Forelimb muscle (tissue), 1 donor: ENCODE measurements around the gene EYS. TPM values are rescaled to one million over a fixed set of nuclear protein-coding genes. Genes with fewer than 3 reads are reported as not detected.
A peak's percentile ranks its signal among the peaks of the same experiment; 100 is the strongest.

Experiments used
- DNase-seq: peaks from one replicate; pipeline ENCODE4 v3.0.0-alpha.2; 2013; ENCODE audit warnings: low read depth
- polyA plus RNA-seq: library from polyadenylated mRNA; unstranded; fragments of 120-200 nt; gene quantifications from one replicate; pipeline ENCODE4 v1.2.1, GENCODE V29; 2013; ENCODE audit not compliant: insufficient read length

The EYS gene
- polyA plus RNA-seq, 1 donor, result 0.47 TPM

DNA sequence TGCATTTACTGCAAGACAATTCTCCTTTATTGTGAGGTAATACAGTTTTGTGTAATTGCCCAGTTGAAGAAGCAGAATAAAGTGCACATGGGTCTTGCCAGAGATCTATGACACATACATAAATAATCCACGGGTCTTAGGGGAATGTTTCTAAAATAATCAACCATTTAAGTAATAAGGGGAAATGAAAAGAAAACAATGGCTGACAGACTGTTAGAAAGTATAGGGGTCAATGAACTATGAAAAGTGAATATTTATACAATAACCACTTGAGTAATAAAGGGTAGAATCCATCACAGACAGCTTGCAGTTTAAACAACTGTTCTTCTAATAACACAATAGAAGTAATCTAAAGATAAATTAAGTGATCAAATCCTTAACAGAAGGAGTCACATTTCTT, 477.2 kb downstream of the EYS start:
- DNase-seq, result no peak

DNA sequence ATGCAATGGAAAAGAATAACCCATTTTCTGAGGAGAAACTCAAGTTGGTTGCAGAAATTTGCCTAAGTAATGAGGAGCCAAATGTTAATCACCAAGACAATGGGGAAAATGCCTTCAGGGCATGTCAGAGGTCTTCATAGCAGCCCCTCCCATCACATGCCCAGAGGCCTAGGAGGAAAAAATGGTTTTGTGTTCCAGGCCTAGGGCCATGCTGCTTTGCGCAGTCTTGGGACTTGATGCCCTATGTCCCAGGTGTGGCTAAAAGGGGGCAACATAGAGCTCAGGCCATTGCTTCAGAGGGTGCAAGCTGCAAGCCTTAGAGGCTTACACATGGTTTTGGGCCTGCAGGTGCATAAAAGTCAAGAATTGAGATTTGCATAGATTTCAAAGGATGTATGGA, 485.9 kb downstream of the EYS start:
- DNase-seq, result no peak

DNA sequence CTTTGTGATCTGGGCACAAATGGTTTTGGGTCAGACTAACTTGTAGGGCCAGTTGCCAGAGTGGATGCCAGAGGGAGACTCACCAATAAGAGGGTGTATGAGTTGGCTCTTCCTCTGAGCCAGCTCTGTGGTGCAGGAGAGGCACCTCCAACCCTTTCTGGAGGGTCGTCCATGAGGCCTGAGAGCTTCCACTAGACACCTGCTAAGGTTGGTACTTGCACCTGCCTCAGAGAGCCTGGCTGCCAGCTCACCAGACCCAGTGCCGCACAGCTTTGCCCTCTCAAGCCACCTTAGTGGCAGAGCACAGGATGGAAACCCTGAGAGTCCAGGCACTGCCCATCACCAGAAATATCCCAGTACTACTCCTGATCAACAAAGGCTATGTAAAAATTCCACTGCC, 504.3 kb downstream of the EYS start:
- no peak for DNase-seq

DNA sequence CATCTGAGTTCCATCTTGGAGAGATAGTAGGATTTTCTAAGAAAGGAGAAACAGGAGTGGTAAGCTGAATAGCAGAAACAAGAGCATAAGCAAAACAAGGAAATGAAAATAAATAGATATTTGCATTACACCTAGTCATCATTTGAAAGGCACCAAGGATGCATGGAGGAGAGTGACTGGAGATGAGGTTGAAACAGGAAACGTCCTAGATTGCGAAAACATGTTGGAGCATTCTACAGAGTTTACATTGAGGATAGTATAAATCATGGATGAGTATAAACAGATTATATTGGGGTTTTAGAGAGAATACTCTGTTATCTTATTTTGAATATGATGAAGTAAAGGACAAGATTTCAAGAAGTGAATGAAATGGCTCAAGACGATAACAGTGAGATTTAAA, 507.3 kb downstream of the EYS start:
- no peak for DNase-seq

DNA sequence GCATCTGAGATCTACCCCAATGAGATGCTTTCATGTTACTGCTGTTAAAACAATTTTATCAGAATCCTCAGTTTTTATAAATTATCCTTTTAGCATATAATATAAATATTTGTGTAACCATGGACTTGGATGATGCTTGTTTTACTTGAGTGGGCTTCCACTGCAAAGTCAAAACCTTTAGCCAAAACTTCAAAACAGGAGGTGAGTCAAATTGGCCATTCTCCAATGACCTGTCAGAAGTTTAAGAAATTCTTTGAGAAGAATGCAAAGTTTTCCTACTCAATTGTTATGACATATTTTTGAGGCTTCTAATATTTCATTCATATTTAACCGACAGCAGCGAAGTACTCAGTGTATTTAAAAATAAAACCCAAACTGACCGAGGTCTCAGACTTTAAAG, 507.9 kb downstream of the EYS start:
- no peak for DNase-seq

DNA sequence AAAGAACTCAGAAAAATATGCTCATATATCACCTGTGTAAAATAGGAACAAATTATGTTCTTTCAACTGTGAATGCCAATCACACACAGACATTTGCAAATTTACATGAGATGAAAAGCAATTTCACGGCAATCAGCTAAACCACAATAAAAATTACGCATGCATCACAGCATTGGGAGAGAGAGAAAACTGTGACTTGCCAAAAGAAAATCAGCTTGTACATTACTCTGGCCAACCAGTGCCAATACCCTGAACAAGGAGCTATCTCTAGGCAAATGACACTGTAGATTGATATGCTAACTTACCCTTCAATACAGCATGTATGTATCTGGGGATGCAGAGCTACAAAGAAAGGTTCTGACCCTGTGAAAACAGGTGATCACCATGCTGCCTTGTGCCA, 515.6 kb downstream of the EYS start:
- no peak for DNase-seq

DNA sequence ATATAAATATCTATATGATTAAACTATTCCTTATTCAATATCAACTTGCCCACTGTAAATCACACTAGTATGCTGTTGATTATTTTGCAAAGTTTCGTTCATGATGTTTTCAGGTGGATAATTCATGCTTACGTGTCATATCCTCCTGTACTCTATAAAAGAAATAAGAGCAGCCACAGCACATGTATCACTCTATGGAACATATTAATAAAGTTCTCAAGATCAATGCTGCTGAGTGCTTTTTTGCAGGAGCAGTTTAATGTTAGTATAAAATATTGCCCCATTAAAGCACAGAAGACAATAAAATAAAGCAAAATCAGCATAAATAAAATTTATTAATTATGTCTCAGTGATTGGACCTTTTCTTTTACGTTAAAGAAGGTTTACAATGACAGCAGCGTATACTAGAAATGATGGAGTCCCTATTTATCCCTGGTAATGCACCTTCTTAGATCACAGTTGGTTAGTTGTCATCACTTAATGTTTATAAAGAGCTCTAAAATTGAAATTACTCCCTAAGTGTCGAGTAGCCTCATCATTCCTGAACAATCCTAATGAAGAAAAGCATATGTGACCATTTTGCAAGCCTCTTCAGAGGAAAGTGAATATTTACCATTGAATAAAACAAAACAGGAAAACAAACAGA, 517.7 kb downstream of the EYS start:
- DNase-seq, result no peak

DNA sequence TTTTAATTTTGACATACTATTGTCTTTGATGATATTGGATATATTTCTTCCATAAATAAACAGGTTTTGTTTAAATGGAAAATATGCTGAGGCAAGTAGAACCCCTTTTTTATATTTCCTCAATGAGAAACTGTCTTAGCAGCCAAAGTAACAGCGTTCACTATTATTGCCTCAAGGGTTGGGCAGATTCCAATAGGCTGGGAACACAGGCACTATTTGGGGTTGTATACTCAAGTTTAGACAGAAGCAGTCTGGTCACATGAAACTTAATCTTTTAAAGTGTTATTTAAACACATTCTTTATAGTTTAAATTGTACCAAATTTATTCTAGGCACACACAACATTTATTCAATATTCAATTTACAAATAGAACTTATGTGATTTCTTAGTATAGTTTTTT, 520.2 kb downstream of the EYS start:
- DNase-seq, result no peak

DNA sequence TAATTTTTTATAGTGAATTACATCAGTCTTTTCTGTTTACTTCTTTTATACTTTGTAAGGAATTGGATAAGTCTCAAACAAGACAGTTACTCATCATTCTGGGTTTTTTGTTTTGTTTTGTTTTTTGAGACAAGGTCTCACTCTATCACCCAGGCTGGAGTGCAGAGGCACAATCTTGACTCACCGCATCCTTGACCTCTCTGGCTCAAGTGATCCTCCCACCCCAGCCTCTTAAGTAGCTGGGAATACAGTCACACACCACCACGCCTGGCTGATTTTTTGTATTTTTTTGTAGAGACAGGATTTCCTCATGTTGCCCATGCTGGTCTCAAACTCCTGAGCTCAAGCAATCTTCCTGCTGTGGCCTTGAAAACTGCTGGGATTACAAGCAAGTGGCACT, 524.3 kb downstream of the EYS start:
- DNase-seq, result no peak

DNA sequence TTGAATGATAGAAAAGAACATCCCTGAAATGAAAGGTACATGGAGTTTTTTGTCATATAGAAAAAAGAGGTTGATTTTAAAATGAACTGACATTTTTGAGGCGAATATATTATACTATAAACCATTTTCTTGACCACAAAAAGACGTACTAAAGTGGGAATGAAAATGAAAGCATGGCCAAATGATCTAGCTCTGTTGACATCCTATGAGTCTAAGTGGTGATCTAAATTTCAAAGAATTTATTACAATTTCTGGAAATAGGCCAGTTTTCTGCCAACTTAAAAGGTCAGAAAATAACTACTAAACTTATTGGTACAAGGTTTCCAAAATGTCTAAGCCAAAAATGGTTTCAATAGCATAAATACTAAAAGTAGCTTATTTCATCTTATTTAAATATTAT, 536.8 kb downstream of the EYS start:
- no peak for DNase-seq

DNA sequence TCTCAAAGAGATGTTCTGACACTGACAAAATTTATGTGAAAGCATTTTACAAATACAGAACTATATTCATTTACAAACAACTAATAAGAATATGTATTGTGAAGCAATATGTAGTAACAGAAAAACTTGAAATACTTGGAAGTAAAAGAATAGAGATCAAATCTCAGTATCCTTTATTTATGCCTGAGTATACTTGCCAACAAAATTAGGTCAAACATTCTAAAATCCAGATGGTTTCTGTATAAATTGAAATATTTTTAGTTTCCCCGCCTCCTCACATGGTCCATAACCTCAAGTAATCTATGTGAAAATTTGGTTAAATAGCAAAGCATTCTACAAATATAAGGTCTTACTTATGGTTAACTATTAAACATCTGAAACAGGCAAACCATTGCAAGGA, 545.4 kb downstream of the EYS start:
- peak; percentile 28 for DNase-seq

DNA sequence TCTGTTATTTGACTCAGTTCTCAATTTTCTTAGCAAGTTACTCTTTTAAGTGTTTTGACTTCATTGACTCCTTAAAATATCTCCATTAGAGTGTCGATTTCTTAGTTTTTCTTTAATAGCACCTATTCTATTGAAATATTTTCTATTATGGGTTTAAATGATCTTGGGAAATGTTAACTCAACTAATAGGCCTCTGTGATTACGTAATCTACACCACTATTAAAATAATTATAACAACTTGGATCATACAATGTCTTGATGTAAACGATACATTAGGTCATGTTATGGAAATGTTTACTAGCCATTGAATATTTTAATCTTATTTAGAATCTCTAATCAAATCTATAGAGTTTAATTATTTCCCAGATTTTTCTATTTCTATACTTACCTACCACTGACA, 550.0 kb downstream of the EYS start:
- no peak for DNase-seq

DNA sequence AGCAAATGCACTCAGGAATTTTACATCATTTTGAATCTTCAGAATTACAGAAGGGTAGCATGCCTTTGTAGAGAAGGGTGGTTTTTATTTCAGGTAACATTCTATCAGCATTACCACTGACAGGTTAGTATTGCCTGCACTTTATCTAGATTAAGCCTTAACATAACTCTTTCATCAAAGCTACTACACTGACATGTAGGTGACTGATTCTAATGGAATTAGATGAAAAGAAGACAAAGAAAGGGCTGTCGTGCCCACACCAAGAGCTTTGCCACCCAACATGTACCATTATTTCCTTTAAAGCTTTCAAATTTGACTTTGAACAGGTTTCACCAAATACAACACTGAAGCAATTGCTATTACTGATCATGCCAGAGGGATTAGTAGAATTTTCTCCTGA, 551.9 kb downstream of the EYS start:
- DNase-seq, result no peak

DNA sequence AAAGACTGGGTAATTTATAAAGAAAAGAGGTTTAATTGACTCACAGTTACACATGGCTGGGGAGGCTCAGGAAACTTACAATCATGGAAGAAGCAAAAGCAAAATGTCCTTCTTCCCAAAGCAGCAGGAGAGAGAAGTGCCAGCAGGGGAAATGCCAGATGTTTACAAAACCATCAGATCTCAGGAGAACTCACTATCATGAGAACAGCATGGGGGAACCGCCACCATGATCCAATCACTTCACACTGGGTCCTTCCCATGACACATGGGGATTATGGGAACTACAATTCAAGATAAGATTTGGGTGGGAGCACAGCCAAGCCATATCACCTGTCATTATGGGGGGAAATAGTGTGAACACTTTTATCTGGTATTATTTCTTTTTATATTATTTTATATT, 557.2 kb downstream of the EYS start:
- no peak for DNase-seq

DNA sequence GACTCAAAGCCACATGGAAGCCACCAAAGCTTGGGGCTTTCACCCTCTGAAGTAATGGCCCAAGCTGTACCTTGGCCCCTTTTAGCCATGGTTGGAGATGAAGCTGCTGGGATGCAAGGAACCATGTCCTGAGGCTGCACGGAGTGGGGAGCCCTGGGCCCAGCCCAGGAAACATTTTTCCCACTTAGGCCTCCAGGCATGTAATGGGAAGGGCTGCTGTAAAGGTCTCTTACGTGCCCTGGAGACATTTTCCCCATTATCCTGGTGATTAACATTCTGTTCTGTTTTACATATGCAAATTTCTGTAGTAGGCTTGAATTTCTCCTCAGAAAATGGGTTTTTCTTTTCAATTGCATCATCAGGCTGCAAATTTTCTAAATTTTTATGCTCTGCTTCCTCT, 558.2 kb downstream of the EYS start:
- DNase-seq, result no peak

DNA sequence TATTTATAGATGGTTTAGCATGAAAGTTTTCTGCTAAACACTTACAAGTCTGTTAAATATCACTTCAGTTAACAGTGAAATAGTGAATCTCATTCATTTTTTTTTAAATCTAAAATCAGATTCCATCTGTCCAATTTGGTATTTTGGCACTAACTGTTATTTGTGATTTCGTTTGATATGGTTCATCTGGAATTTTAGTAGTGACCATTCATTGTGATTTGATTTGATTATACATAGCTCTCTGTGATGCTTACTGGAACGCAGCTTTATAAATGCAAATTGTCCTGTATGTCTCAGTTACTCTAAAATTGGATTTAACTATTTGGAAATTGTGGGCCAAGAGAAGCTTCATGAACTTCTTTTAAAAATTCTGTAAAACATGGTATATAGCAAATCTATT, 571.5 kb downstream of the EYS start:
- no peak for DNase-seq

DNA sequence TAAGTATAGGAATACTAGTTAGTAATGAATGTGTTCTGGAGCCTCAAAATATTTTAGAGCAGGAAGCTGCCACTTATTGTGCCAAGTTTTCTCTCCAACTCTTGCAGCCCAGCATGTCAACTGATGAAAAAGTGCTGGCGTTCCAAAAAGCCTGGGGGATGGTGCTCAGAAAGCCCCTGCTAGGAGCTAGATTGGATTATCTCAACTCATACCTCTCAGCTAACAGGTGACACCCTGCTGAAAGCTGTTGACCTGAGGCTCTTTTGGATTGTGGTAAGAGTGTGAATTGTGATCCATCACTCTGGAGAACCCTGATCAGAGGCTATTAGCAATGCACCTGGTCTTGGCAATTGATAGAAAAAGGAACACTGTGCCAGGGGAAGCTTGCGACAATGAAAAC, 580.4 kb downstream of the EYS start:
- DNase-seq, result no peak

DNA sequence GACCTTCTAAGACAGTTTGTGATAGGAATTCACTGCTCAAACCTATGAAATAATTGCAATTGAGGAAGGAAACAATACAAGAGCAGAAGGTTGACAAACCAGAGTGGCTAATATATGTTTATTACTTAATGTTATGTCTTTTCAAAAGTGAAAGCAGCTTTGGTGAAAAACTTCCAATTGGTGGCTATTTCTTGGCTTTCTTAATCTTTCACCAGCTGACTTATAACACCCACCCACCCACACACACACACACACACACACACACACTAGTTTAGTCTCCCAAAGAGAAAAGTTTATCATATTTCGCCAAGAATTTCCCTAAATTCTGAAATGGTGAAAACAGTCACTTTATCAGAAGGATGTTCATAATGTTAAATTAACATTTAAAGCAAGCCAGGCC, 583.5 kb downstream of the EYS start:
- no peak for DNase-seq

DNA sequence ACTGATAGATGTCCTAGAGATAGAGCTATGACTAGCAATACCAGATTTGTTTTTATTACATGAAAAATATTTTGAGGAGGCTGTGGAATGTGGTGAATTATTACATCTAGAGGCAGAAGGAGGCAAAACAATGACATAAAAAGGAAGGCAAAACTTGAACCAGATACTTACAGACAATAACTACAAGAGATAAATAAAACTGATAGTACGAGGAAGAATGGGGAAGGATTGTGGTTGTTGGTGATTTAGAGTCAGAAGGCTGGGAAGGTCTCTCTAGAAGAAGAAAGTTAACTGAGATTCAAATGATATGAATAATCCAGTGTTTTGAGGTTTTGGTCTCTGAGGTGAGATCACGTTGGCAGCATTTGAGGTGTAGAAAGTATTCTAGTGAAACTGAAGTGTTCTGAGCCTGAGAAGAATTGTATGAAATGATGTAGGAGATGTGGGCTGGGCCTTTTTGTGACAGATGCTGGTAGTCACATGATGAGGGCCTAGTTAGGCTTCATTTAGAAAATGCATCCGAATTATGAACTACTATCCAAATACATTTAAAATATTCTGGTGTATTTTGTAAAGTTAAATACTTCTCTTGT, 589.1 kb downstream of the EYS start:
- no peak for DNase-seq

DNA sequence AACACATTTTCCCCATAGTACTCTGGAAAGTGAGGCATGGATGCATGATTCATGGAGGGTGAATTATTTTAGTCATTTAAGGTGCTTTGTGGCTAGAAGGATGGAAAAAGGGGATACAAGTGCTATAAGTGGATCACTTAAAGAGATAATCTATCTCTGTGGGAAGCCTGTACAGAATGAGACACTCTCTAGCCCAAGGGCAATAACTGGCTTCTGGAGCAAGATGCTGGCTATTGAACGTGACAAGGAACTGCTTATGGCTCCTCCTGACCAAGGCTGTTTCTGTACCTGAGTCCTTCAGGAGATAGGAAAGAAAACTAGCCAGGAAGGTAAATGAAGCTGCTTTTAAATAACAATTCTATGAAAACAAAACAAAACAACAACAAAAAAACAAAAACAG, 590.7 kb downstream of the EYS start:
- no peak for DNase-seq

DNA sequence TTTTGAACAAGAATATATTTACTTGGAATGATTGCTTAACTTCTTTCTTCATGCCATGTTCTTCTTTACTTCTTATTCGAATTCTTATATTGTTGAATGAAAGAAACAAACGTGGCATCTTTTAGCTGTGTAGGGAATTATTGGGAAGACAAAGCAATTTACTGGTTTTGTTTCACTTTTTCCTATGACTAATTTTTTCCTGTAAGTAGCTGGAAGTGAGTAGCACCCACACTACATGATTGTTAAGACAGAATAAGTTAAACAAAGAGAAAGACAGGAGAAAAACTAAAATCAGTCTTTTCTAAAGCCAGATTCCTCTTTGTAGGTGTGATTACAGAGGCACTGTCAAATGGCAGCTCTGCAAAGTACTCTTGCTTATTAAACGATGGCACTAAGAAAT, 593.4 kb downstream of the EYS start:
- no peak for DNase-seq

DNA sequence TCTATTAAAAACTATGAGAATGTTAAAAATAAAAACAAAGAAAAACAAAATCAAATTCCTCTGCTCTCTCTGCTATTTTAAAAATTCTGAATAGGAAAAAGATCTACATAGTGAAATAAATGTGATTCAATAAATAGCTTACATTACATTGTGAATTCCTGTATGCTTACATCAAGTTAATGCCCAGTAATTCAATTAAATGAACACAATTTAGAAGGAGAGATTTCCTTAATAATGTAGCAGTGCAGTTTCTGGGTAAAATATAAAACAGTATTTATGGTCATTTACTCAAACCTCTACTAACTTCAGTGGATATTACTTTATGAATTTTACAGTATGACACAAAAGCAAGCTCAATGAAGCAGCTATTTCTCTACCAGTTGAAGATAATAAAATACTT, 594.6 kb downstream of the EYS start:
- DNase-seq, result no peak

DNA sequence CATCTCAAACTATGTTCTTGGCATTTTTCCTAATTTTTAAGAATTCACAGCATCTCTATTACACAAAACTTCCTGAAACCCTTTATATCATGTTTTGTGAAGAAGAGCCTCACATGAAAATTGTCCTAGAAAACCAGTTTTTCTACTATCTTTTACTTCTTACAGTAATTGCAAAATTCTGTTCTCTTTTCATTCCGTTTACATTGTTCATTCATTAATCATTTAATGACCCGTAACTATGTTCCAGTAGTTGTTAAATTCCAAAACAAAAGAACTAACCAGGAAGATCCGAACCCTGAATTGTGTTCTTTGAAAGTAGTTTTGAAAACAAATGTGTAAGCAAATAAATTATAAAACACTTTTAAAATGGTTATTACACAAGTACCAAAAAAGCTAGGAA, 597.0 kb downstream of the EYS start:
- DNase-seq, result no peak

DNA sequence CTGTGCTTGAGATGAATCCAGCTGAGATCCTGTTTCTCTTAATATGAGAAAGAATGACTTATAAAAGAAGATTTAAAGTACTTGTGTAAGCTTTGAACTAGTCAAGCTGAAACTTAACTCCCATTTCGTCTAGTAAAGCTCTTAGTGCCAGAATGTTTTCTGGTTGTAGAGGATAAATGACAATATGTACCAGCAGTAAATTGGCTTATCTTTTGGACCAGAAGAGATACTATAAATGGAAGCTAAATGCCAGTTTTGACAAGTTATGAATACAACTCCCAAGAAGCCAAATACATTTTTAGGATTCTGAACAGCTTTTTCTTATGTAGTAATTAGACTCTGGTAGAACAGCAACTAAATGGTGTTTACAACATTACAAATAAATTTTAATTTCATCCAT, 608.7 kb downstream of the EYS start:
- DNase-seq, result no peak
